ENCODE results near the gene MAP1B. TPM values are rescaled to one million over a fixed set of nuclear protein-coding genes. Genes with fewer than 3 reads are reported as not detected.

Gene MAP1B
- polyA plus RNA-seq, 1 donor from 2014 or later, result 234 TPM

- no peaks in the 10 kb centered on the region for H4K20me1 ChIP-seq (ENCODE audit: insufficient read depth)
- no peak for TF ChIP-seq CTCF (IDR thresholded peaks at IDR 0.05; ENCODE audit: poor library complexity, severe bottlenecking)
- TF ChIP-seq RAD21 (conservative IDR thresholded peaks at IDR 0.05), result no peak
- TF ChIP-seq EZH2 (IDR thresholded peaks at IDR 0.05; ENCODE audit: borderline replicate concordance, insufficient read depth, low read length, poor library complexity, severe bottlenecking), result no peak
- TF ChIP-seq, protein P1, sequence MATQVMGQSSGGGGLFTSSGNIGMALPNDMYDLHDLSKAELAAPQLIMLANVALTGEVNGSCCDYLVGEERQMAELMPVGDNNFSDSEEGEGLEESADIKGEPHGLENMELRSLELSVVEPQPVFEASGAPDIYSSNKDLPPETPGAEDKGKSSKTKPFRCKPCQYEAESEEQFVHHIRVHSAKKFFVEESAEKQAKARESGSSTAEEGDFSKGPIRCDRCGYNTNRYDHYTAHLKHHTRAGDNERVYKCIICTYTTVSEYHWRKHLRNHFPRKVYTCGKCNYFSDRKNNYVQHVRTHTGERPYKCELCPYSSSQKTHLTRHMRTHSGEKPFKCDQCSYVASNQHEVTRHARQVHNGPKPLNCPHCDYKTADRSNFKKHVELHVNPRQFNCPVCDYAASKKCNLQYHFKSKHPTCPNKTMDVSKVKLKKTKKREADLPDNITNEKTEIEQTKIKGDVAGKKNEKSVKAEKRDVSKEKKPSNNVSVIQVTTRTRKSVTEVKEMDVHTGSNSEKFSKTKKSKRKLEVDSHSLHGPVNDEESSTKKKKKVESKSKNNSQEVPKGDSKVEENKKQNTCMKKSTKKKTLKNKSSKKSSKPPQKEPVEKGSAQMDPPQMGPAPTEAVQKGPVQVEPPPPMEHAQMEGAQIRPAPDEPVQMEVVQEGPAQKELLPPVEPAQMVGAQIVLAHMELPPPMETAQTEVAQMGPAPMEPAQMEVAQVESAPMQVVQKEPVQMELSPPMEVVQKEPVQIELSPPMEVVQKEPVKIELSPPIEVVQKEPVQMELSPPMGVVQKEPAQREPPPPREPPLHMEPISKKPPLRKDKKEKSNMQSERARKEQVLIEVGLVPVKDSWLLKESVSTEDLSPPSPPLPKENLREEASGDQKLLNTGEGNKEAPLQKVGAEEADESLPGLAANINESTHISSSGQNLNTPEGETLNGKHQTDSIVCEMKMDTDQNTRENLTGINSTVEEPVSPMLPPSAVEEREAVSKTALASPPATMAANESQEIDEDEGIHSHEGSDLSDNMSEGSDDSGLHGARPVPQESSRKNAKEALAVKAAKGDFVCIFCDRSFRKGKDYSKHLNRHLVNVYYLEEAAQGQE (IDR thresholded peaks at IDR 0.05; ENCODE audit: borderline replicate concordance), result no peak
- no peaks in the 10 kb centered on the region for H3K27me3 ChIP-seq (ENCODE audit: insufficient read depth, low read depth, low read length)
- H3K79me2 ChIP-seq (replicated peaks; ENCODE audit: insufficient read depth, low read length), result no peaks in the 10 kb centered on the region
- H3K9me3 ChIP-seq (ENCODE audit: low read length), result no peaks in the 10 kb centered on the region
- H3K4me3 ChIP-seq (ENCODE audit: low read length), result no peak overlapping the region
- no peaks in the 10 kb centered on the region for H3K36me3 ChIP-seq (ENCODE audit: insufficient read depth, low read length)
- no peak overlapping the region for H2AFZ ChIP-seq (ENCODE audit: low read depth, low read length)
- no peak overlapping the region for H3K9ac ChIP-seq (ENCODE audit: low read length)
- H3K9me2 ChIP-seq (ENCODE audit: insufficient read depth, low read length), result no peaks in the 10 kb centered on the region
- H3K4me2 ChIP-seq (ENCODE audit: low read length), result no peak overlapping the region
- H3K27ac ChIP-seq (ENCODE audit: low read length), result no peak overlapping the region
- no peaks in the 10 kb centered on the region for H3F3A ChIP-seq (ENCODE audit: insufficient read depth, low read length, poor library complexity, severe bottlenecking)
Measured at GRCh38 chr5:72238712-72239445, 131.6 kb downstream of the MAP1B start.

- peaks cover 9% of the 10 kb centered on the region for H3K79me2 ChIP-seq (replicated peaks; ENCODE audit: insufficient read depth, low read length)
- no peaks in the 10 kb centered on the region for H3K27me3 ChIP-seq (ENCODE audit: insufficient read depth, low read depth, low read length)
- no peak overlapping the region for H3K27ac ChIP-seq (ENCODE audit: low read length)
- no peak overlapping the region for H3K4me3 ChIP-seq (ENCODE audit: low read length)
- H3K36me3 ChIP-seq (ENCODE audit: insufficient read depth, low read length), result no peaks in the 10 kb centered on the region
- H3K9me3 ChIP-seq (ENCODE audit: low read length), result no peaks in the 10 kb centered on the region
- H3F3A ChIP-seq (ENCODE audit: insufficient read depth, low read length, poor library complexity, severe bottlenecking), result no peaks in the 10 kb centered on the region
- TF ChIP-seq POLR2AphosphoS5 (IDR thresholded peaks at IDR 0.05) (no peak), MXI1 (conservative IDR thresholded peaks at IDR 0.05; ENCODE audit: poor library complexity, severe bottlenecking) (no peak), CTCF (IDR thresholded peaks at IDR 0.05; ENCODE audit: poor library complexity, severe bottlenecking) (no peak), EZH2 (IDR thresholded peaks at IDR 0.05; ENCODE audit: borderline replicate concordance, insufficient read depth, low read length, poor library complexity, severe bottlenecking) (no peak)
- H4K20me1 ChIP-seq (ENCODE audit: insufficient read depth), result no peaks in the 10 kb centered on the region
- no peak overlapping the region for H2AFZ ChIP-seq (ENCODE audit: low read depth, low read length)
- no peak overlapping the region for H3K9ac ChIP-seq (ENCODE audit: low read length)
- H3K9me2 ChIP-seq (ENCODE audit: insufficient read depth, low read length), result no peaks in the 10 kb centered on the region
- H3K4me2 ChIP-seq (ENCODE audit: low read length), result no peak overlapping the region
Measured at GRCh38 chr5:72241346-72242003, 134.2 kb downstream of the MAP1B start.
